Activated naive CD8-positive, alpha-beta T cell treated with anti-CD3 and anti-CD28 coated beads, Interleukin-2, amount 50 U/mL, for 24 hours (primary cell): ENCODE data around the gene GALE.
"Not testable (repeated sequence)": the region's sequence is repeated elsewhere in the genome, so short reads cannot be mapped to it uniquely, and the experiment has no call there.

Experiments used
- ATAC-seq: fragments of 150-1000 bp; cut with Tn5 transposase; one replicate; pipeline ENCODE4 v1.10.0; 2021
- DNase-seq: peaks from one replicate; pipeline ENCODE4 v3.0.0; 2021
- H3K27ac Mint-ChIP-seq: one replicate; pipeline ENCODE4 v1.8.0; 2021; ENCODE audit warnings: mild to moderate bottlenecking, mixed read lengths
- H3K27me3 Mint-ChIP-seq: one replicate; pipeline ENCODE4 v1.8.0; 2021; ENCODE audit warnings: mixed read lengths
- H3K36me3 Mint-ChIP-seq: one replicate; pipeline ENCODE4 v1.8.0; 2021; ENCODE audit warnings: low read depth, mixed read lengths
- H3K4me1 Mint-ChIP-seq: one replicate; pipeline ENCODE4 v1.8.0; 2021; ENCODE audit warnings: mixed read lengths
- H3K4me3 Mint-ChIP-seq: one replicate; pipeline ENCODE4 v1.8.0; 2021; ENCODE audit warnings: mild to moderate bottlenecking, moderate library complexity, mixed read lengths
- H3K9me3 Mint-ChIP-seq: one replicate; pipeline ENCODE4 v1.8.0; 2021; ENCODE audit warnings: mixed read lengths

Gene GALE

DNA sequence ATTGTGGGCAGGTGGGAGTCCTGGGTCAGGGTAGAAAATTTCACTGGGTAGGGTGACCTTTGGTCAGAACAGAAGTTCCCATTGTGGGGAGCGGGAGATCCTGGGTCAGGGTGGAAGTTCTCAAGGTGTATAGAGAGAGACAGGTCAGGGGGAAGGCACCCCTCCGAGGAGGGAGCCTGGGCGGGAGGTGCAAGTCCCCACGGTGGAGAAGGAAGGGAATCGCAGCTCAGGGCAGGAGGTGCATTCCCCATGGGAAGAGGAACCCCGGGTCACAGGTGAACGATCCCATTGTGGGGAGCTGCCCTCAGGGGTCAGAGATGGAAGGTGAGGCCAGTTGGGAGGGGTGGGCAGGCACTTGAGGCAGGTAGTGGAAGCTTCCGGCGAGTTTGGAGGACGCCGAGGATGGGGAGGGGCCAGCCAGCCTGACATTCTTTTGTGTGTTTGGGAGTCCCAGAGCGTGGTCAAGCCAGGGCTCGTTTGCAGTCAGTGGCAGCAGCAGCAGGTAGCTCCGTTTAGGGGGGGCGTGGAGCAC lies 9.0 kb downstream of the GALE start:
- Mint-ChIP-seq H3K27ac (peak overlapping the region; percentile 93), H3K4me1 (peaks cover 25% of the 10 kb centered on the region), H3K27me3 (no peaks in the 10 kb centered on the region), H3K4me3 (peak overlapping the region; percentile 97), H3K36me3 (peaks cover 22% of the 10 kb centered on the region), H3K9me3 (no peaks in the 10 kb centered on the region)
- DNase-seq (peak; percentile 44), ATAC-seq (no peak)

DNA sequence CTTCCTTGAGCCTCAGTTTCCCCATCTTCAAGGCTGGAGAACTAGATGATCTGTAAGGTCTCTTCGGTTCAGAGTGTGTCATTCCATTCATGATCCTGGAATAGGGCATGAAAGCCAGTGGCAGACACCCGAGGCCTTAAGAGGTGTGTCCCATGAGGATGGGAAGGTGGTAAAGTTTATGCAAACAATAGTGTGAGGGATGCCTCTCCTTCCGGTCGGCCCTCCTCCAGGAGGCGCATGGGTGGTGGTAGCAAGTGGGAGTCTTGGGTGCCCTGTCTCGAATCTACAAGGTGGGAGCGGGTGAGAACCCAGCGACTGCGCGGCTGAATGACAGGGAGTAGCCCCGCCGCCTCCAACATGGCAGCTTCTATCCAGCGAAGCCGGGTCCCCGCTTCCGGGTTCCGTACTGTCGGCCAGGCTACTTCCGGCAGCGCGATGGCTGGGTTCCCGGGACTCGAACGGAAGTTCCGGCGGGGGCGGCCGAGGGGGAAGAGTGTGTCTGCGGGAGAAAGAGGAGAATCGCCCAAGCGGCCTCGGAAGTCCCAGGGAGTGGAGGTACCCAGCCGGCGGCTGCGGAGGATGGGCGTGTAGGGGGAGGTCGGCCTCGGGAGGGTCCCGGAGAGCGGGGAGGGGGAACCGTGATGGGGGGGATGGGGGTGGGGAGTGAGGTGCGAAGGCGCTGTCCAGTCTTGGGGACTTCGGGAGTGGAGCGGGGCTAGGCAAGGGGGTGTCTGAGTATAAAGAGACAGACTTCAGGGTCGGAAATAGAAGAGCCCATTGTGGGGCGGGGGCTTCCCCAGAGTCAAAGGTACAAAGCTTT lies 9.6 kb downstream of the GALE start, which contains the start of gene LYPLA2:
Gene LYPLA2, plus strand, starts transcription at position 450 of the 820 bp plus-strand sequence. CDS start 1,538 bp downstream, outside the sequence.
- H3K9me3 Mint-ChIP-seq, result no peaks in the 10 kb centered on the region
- ATAC-seq (peak; percentile 89), DNase-seq (peak; percentile 93)
- H3K36me3 Mint-ChIP-seq, result peaks cover 27% of the 10 kb centered on the region
- peak within 1 kb of the TSS; percentile 93 for H3K27ac Mint-ChIP-seq
- H3K4me1 Mint-ChIP-seq, result peaks cover 25% of the 10 kb centered on the region
- no peaks in the 10 kb centered on the region for H3K27me3 Mint-ChIP-seq
- H3K4me3 Mint-ChIP-seq, result peak within 1 kb of the TSS; percentile 97

DNA sequence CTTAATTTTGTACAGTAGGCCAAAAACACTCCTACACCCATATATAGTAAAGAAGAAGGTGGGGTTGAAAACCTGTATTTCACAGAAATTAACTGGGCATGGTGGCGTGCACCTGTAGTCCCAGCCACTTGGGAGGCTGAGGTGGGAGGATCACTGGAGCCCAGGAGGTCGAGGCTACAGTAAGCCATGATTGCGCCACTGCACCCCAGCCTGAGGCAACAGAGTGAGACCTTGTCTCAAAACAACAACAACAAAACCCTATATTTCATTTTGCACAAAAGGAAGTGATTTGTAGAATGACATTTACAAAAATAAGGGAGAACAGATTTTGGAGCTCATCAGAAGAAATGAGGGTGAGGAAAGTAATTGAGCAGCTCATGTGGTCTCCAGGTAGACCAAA lies 11.9 kb downstream of the GALE start:
- peaks cover 37% of the 10 kb centered on the region for H3K36me3 Mint-ChIP-seq
- no peaks in the 10 kb centered on the region for H3K27me3 Mint-ChIP-seq
- no peaks in the 10 kb centered on the region for H3K9me3 Mint-ChIP-seq
- no peak overlapping the region for H3K27ac Mint-ChIP-seq
- ATAC-seq, result no peak
- no peak for DNase-seq
- H3K4me3 Mint-ChIP-seq, result no peak overlapping the region
- H3K4me1 Mint-ChIP-seq, result peaks cover 25% of the 10 kb centered on the region

DNA sequence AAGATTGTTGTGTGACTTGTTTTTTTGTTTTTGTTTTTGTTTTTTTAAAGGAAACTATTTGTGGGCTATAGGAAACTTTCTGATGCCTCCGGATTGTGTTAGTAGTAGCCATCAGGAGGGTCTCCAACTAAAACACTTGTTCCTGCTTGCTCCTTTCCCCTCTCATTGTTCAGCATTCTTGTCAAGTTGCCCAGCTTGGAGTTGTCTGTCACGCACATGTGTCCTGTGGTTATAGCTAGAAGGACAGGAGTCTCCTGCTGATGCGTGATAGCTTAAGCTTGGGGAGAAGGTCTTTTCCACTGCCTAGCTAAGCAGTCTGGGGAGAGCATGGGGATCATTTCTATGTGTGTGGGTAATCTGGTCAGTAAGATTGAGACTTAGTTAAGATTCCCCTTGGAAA lies 12.9 kb downstream of the GALE start:
- Mint-ChIP-seq H3K4me3 (no peak overlapping the region), H3K27me3 (no peaks in the 10 kb centered on the region)
- no peak for ATAC-seq

DNA sequence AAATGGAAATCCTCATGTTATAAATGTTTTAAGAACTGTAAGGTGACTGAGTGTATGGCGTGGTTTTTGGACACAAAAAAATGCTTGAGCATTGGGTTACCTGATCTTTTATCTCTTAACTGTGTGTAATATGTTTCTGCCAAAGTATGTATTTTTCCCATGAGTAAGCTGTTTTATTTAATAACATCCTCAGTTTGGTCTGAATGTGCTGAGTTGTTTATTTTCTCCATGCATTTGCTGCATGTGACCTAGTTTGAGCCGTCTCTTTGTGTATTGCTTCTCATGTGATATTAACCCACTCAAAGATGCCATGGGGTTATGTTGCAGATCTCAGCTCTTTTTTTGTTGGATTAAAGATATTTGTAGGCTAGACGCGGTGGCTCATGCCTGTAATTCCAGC lies 15.7 kb downstream of the GALE start:
- Mint-ChIP-seq H3K4me1 (peaks cover 10% of the 10 kb centered on the region), H3K36me3 (peaks cover 51% of the 10 kb centered on the region), H3K4me3 (no peak overlapping the region), H3K27ac (no peak overlapping the region), H3K27me3 (no peaks in the 10 kb centered on the region), H3K9me3 (no peaks in the 10 kb centered on the region)
- DNase-seq (no peak), ATAC-seq (no peak)

More for the DNA sequence above, 12.9 kb downstream of the GALE start:
- Mint-ChIP-seq H3K4me1 (peaks cover 19% of the 10 kb centered on the region), H3K27ac (no peak overlapping the region), H3K9me3 (no peaks in the 10 kb centered on the region), H3K36me3 (peaks cover 39% of the 10 kb centered on the region)
- DNase-seq, result no peak

DNA sequence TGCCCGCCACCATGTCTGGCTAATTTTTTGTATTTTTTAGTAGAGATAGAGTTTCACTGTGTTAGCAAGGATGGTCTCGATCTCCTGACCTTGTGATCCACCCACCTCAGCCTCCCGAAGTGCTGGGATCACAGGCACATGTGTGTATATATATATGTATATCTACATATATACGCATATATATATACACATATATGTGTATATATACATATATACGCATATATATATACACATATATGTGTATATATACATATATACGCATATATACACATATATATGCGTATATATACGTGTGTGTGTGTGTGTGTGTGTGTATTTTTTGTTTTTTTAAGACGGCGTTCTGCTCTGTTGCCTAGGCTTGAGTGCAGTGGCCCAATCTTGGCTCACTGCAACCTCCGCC lies 17.4 kb downstream of the GALE start:
- H3K9me3 Mint-ChIP-seq, H3K27ac Mint-ChIP-seq, ATAC-seq, H3K27me3 Mint-ChIP-seq, H3K4me3 Mint-ChIP-seq, DNase-seq: not testable (repeated sequence)
- Mint-ChIP-seq H3K4me1 (peaks cover 18% of the 10 kb centered on the region), H3K36me3 (peaks cover 57% of the 10 kb centered on the region)

DNA sequence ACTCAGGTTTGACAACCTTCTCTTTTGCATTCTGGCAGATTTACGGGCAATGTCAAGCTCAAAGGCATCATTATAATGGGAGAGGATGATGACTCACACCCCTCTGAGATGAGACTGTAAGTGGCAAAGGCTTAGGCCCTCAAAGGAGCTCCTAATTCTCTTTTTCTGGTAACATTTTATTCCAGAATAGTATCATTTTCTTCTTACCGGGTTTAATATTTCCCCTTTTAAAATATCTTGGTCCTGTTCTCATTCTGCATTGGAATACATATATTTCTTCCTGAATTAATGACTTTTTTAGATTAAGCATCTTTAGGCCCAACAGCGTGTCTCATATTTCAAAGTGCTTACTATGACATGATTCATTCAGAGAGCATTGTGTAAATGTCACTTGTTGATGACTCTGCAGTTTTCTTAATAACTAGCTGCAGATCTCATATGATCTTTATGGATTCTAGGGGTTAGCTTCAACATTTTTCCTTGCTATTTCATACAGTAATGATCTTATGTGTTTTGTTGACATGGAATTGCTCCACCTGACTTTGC lies 20.7 kb downstream of the GALE start:
- Mint-ChIP-seq H3K27me3 (no peaks in the 10 kb centered on the region), H3K4me1 (peaks cover 39% of the 10 kb centered on the region), H3K9me3 (no peaks in the 10 kb centered on the region), H3K27ac (peak overlapping the region; percentile 88), H3K36me3 (peaks cover 28% of the 10 kb centered on the region), H3K4me3 (peak overlapping the region; percentile 95)
- DNase-seq (no peak), ATAC-seq (no peak)

DNA sequence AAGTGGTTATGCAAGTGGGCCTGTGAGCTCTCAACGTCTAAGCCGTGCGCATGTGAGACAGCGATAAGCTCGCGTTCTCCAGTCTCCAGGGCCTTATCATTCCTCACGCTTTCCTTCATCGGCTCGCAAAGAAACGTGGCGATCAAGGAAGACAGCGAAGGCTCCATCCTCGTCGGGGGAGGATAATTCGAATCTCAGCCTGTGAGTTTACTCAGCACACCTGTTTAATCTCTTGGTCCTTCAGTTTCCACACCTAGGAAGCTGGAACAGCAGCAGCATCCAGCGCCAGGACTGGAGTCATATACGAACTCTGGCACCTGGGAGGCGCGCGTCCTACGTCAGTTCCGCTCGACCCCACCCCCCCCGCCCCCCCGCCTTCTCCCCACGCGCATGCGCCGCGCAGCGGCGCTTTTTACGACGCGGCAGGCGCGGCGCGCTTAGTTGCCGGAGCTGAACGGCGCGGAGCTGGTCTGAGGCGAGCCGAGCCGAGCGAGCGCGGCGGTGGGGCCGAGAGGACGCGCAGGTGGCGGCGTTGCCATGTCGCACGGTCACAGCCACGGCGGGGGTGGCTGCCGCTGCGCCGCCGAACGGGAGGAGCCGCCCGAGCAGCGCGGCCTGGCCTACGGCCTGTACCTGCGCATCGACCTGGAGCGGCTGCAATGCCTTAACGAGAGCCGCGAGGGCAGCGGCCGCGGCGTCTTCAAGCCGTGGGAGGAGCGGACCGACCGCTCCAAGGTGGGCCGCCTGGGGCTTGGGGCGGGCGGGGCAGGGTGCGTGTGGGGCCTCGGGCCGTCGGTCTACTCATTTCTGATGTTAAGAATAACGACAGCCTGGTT lies 22.4 kb downstream of the GALE start, which contains the start of gene PITHD1:
Gene PITHD1, plus strand, starts transcription at position 440 of the 836 bp plus-strand sequence. Its CDS starts 98 bp downstream, at position 538.
- Mint-ChIP-seq H3K27me3 (no peaks in the 10 kb centered on the region), H3K9me3 (no peaks in the 10 kb centered on the region), H3K36me3 (peaks cover 20% of the 10 kb centered on the region), H3K4me3 (peak within 1 kb of the TSS; percentile 95), H3K4me1 (peaks cover 50% of the 10 kb centered on the region), H3K27ac (peak within 1 kb of the TSS; percentile 92)
- ATAC-seq (peak; percentile 82), DNase-seq (peak; percentile 83)

DNA sequence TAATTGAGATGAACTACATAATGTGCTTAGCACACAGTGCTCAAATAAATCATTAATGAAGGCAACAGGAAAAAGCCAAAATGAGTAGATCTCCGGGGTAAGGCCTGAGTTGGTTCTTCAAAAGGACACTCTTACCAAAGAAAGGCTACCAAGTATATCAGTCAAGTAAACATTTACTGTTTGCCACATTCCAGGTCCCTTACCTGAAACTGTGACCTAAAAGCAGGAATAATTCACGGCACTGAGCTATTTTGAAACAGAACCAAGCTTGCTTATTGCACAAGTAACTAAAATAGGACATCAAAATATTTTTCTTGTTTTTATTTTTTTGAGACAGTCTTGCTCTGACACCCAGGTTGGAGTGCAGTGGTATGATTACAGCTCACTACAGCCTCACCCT lies 24.3 kb downstream of the GALE start:
- H3K27ac Mint-ChIP-seq, result no peak overlapping the region
- H3K4me1 Mint-ChIP-seq, result peaks cover 47% of the 10 kb centered on the region
- no peak for ATAC-seq
- no peak for DNase-seq
- peak overlapping the region; percentile 95 for H3K4me3 Mint-ChIP-seq
- H3K9me3 Mint-ChIP-seq, result no peaks in the 10 kb centered on the region
- H3K27me3 Mint-ChIP-seq, result no peaks in the 10 kb centered on the region
- peaks cover 13% of the 10 kb centered on the region for H3K36me3 Mint-ChIP-seq

DNA sequence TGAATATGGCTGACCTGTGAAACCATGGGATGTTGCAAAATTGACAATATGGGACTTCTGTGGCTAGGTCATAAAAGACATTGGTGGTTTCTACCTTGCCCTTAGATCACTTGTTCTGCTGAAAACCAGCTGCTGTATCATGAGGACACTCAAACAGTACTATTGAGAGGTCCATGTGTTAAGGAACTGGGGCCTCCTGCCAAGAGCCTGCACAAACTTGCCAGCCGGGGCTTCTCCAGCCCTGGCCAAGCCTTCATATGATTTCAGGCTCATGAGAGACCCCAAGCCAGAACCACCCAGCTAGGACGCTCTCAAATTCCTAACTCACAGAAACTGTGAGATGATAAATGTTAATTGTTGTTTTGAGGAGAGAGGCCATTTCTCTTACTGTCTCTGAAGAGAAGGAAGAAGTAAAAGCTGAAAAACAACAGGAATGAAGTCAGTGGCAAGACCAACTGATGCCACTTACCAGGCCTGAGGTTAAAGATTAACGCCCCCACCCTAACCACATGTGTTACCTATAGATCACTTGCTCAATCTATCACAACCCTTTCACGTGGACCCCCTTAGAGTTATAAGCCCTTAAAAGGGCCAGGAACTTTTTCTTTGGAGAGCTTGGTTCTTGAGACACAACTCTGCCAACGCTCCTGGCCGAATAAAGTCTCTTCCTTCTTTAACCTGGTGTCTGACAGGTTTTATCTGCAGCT lies 26.2 kb downstream of the GALE start:
- no peaks in the 10 kb centered on the region for H3K27me3 Mint-ChIP-seq
- no peak overlapping the region for H3K4me3 Mint-ChIP-seq

DNA sequence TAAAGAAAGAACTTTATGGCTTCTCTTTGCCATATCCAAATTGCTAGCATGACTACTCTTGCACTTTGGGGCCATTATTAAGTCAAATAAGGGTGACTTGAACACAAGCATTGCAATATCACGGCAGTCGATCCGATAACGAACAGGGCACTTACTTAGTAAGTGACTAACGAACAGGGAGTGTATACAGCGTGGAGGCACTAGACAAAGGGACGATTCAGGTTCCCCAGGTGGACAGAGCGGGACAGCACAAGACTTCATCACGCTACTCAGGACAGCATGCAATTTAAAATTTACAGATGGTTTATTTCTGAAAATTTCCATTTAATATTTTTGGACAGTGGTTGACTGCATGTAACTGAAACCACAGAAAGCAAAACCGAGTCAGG lies 27.7 kb downstream of the GALE start:
- DNase-seq, result no peak
- H3K4me1 Mint-ChIP-seq, result peaks cover 30% of the 10 kb centered on the region
- no peaks in the 10 kb centered on the region for H3K9me3 Mint-ChIP-seq
- H3K27me3 Mint-ChIP-seq, result no peaks in the 10 kb centered on the region
- H3K4me3 Mint-ChIP-seq, result no peak overlapping the region
- no peak for ATAC-seq
- no peak overlapping the region for H3K27ac Mint-ChIP-seq
- H3K36me3 Mint-ChIP-seq, result no peaks in the 10 kb centered on the region

More for the DNA sequence above, 26.2 kb downstream of the GALE start:
- ATAC-seq, result no peak
- DNase-seq, result no peak
- Mint-ChIP-seq H3K9me3 (no peaks in the 10 kb centered on the region), H3K4me1 (peaks cover 36% of the 10 kb centered on the region), H3K27ac (no peak overlapping the region), H3K36me3 (peaks cover 2% of the 10 kb centered on the region)

DNA sequence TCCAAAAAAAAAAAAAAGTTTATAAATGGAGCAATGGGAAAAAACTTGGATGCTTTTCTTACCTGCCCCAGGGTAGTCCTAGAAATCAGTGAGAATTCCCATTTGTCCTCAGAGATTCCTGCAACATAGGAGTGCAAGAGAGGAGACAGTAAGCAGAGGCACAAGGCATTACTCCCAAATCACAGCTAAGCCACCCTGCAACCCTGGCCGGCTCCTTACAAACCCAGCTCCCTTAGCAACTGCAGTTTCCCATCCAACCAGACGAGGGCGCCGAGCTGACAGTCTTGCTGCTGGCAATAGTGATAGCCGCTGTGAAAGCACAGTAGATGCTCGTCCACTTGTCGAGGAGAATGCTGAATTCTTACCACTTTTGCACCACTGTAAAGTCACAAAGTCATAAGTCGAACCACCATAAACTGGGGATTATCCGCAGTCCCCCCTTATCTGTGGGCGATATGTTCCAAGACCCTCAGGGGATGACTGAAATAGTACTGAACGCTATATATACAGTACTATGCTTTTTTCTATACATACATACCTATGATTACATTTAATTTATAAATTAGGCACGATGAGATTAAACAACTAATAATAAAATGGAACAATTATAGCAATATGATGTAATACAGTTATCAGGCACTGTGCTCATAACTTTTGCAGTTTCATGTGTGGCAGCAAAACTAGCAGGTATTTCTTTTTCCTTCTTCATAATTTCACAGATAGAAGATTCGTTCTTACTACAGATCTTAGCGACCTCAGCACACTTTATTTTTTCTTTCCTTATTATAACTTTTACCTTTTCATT lies 28.3 kb downstream of the GALE start:
- H3K27ac Mint-ChIP-seq, result no peak overlapping the region
- H3K27me3 Mint-ChIP-seq, result no peaks in the 10 kb centered on the region
- no peaks in the 10 kb centered on the region for H3K9me3 Mint-ChIP-seq
- DNase-seq, result peak; percentile 90
- ATAC-seq, result peak; percentile 86
- H3K4me1 Mint-ChIP-seq, result peaks cover 26% of the 10 kb centered on the region
- H3K36me3 Mint-ChIP-seq, result no peaks in the 10 kb centered on the region
- no peak overlapping the region for H3K4me3 Mint-ChIP-seq

DNA sequence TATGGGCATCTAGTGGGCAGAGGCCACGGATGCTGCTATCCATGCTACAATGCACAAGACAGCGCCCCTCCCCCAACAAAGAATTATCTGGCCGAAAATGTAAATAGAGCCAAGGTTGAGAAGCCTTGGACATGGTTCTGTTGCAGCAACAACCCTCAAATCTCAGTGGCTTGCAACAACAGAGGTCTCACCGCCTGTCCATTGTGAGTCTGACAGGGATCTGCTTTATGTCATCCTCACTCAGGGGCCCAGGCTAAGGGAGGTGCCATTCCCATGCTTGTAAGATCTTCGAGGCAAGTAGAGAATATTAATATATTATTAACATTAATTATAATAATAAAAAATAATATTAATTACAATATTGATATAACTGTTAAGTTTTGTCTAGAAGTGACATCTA lies 31.8 kb downstream of the GALE start:
- Mint-ChIP-seq H3K9me3 (no peaks in the 10 kb centered on the region), H3K36me3 (peaks cover 2% of the 10 kb centered on the region), H3K27ac (no peak overlapping the region), H3K27me3 (no peaks in the 10 kb centered on the region), H3K4me3 (no peak overlapping the region), H3K4me1 (peaks cover 3% of the 10 kb centered on the region)
- no peak for DNase-seq
- no peak for ATAC-seq
